Keratinocyte (primary cell): ENCODE data around the gene TBC1D14. TPM values are rescaled to one million over a fixed set of nuclear protein-coding genes. Genes with fewer than 3 reads are reported as not detected.

Source experiments
- DNase-seq: peaks from one replicate; pipeline ENCODE4 v3.0.0-alpha.2; 2011; ENCODE audit warnings: low read depth, missing footprints, low spot score
- FAIRE-seq: peaks from 2 replicates; lab custom pipeline; 2011; peaks lifted over from hg19 to GRCh38; lab: Jason Lieb, UNC
- H2AFZ ChIP-seq: 2 replicates; pipeline ENCODE4 v1.6.0; 2012; ENCODE audit warnings: low read length, control low read depth, inconsistent platforms; ENCODE audit not compliant: control insufficient read depth
- H3K27ac ChIP-seq: 2 replicates; pipeline ENCODE4 v1.5.1; 2011; ENCODE audit warnings: low read length; ENCODE audit not compliant: control insufficient read depth, insufficient read depth
- H3K27me3 ChIP-seq: 3 replicates; pipeline ENCODE4 v1.6.0; 2011; ENCODE audit warnings: low read length; ENCODE audit not compliant: control insufficient read depth, insufficient read depth; ENCODE audit errors: extremely low read depth
- H3K36me3 ChIP-seq, 2 experiments: 2 replicates in 1 of 2; 3 replicates in 1 of 2; pipeline ENCODE4 v1.5.1; 2011; ENCODE audit warnings: low read length in 2 of 2, mild to moderate bottlenecking in 1 of 2; ENCODE audit not compliant: control insufficient read depth in 2 of 2, insufficient read depth in 2 of 2; ENCODE audit errors: extremely low read depth in 1 of 2
- H3K4me1 ChIP-seq: 3 replicates; pipeline ENCODE4 v1.5.1; 2011; ENCODE audit warnings: low read length; ENCODE audit not compliant: control insufficient read depth, insufficient read depth; ENCODE audit errors: extremely low read depth
- H3K4me2 ChIP-seq: 3 replicates; pipeline ENCODE4 v1.6.0; 2011; ENCODE audit warnings: low read depth, low read length; ENCODE audit not compliant: control insufficient read depth, insufficient read depth; ENCODE audit errors: extremely low read depth
- H3K4me3 ChIP-seq, 3 experiments: fragments of 200-600 bp in 1 of 3; sonication (generic) in 1 of 3; 2 replicates in 2 of 3; 3 replicates in 1 of 3; pipeline ENCODE4 v1.5.1; 2011 to 2016; ENCODE audit warnings: low read length in 3 of 3, mild to moderate bottlenecking in 3 of 3, control low read depth in 2 of 3, inconsistent platforms in 1 of 3, low read depth in 1 of 3, mixed read lengths in 1 of 3, mixed run types in 1 of 3, moderate library complexity in 1 of 3; ENCODE audit not compliant: control insufficient read depth in 2 of 3, insufficient read depth in 2 of 3; ENCODE audit errors: extremely low read depth in 1 of 3
- H3K79me2 ChIP-seq: 2 replicates; pipeline ENCODE4 v1.6.0; 2012; ENCODE audit warnings: low read length; ENCODE audit not compliant: control insufficient read depth, insufficient read depth
- H3K9ac ChIP-seq: 3 replicates; pipeline ENCODE4 v1.6.0; 2011; ENCODE audit warnings: low read length; ENCODE audit not compliant: control insufficient read depth, insufficient read depth; ENCODE audit errors: extremely low read depth
- H3K9me1 ChIP-seq: 3 replicates; pipeline ENCODE4 v1.6.0; 2011; ENCODE audit warnings: low read length; ENCODE audit not compliant: control insufficient read depth, insufficient read depth; ENCODE audit errors: extremely low read depth
- H3K9me3 ChIP-seq: 2 replicates; pipeline ENCODE4 v1.5.1; 2012; ENCODE audit warnings: low read depth, low read length; ENCODE audit not compliant: control insufficient read depth
- H4K20me1 ChIP-seq: 3 replicates; pipeline ENCODE4 v1.6.0; 2011; ENCODE audit warnings: low read length; ENCODE audit not compliant: control insufficient read depth, insufficient read depth; ENCODE audit errors: extremely low read depth
- EZH2 ChIP-seq: IDR thresholded peaks from one replicate; pipeline ENCODE4 v1.6.1; 2012; ENCODE audit warnings: inconsistent platforms, mild to moderate bottlenecking, low read length, moderate library complexity
- dilution Hi-C: fragments of 300-500 bp; cut with MboI; formaldehyde crosslinking; loops from one replicate; pipeline ENCODE4 v1.7.0; 2020; ENCODE audit warnings: low sequenced_read_pairs; ENCODE audit not compliant: extremely low pct_ligation_motif_present
- polyA plus RNA-seq, 5 experiments: library from polyadenylated mRNA; depleted of rRNA in 3 of 5; stranded (reverse) in 3 of 5; stranded (forward) in 1 of 5; unstranded in 1 of 5; fragments of >200 nt; gene quantifications; 1 replicate in 1 of 5; 2 replicates in 3 of 5; 3 replicates in 1 of 5; pipeline versions ENCODE4 v1.2.1 to v1.2.3, GENCODE V29; 2011 to 2012; ENCODE audit warnings: missing spikeins in 2 of 5, low read depth in 1 of 5, low replicate concordance in 1 of 5
- TF ChIP-seq, protein P1 (sequence below), 3 experiments: IDR thresholded peaks in 1 of 3; conservative IDR thresholded peaks in 1 of 3; optimal IDR thresholded peaks in 1 of 3; 2 replicates in 2 of 3; 3 replicates in 1 of 3; pipeline versions ENCODE3 to v1.5.1; 2011; ENCODE audit warnings: low read length in 3 of 3, mild to moderate bottlenecking in 3 of 3, moderate library complexity in 2 of 3, control low read depth in 1 of 3, inconsistent platforms in 1 of 3; ENCODE audit not compliant: insufficient read depth in 2 of 3; ENCODE audit errors: extremely low read depth in 1 of 3

The TBC1D14 gene
- polyA plus RNA-seq, 1 donor (not counting 4 experiments of a cell fraction or from before 2014, with no cell fraction given): 55.1 TPM

DNA sequence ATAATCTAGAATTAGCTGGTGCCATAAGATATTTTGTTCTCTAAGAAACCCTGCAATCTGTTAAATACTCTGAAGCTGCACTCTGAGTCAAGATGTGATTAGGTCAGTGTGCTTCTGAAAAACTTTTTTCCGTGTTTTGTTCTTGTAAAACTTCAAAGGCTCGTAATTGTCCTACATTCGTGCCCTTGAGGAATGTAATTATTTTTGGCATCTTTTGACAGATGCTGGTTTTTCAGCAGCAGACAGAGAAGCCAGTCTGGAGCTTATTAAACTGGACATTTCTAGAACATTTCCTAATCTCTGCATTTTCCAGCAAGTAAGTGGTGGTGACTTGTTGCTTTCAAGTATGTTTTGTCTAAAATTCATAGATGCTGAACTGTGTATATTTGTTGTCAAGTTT lies 96.8 kb downstream of the TBC1D14 start:
- FAIRE-seq (no peak), DNase-seq (no peak)
- Histone ChIP-seq H3K4me1 (peaks cover 13% of the 10 kb centered on the region), H3K9me1 (no peaks in the 10 kb centered on the region), H3K4me2 (no peak overlapping the region), H3K4me3 (no peak overlapping the region), H3K27ac (no peak overlapping the region), H3K9ac (no peak overlapping the region), H2AFZ (no peak overlapping the region), H3K9me3 (no peaks in the 10 kb centered on the region), H4K20me1 (no peaks in the 10 kb centered on the region), H3K79me2 (peaks cover 9% of the 10 kb centered on the region), H3K36me3 (peaks cover 33 to 73% of the 10 kb centered on the region in 2 experiments), H3K27me3 (no peaks in the 10 kb centered on the region)
- TF ChIP-seq EZH2: no peak
- TF ChIP-seq, protein P1, sequence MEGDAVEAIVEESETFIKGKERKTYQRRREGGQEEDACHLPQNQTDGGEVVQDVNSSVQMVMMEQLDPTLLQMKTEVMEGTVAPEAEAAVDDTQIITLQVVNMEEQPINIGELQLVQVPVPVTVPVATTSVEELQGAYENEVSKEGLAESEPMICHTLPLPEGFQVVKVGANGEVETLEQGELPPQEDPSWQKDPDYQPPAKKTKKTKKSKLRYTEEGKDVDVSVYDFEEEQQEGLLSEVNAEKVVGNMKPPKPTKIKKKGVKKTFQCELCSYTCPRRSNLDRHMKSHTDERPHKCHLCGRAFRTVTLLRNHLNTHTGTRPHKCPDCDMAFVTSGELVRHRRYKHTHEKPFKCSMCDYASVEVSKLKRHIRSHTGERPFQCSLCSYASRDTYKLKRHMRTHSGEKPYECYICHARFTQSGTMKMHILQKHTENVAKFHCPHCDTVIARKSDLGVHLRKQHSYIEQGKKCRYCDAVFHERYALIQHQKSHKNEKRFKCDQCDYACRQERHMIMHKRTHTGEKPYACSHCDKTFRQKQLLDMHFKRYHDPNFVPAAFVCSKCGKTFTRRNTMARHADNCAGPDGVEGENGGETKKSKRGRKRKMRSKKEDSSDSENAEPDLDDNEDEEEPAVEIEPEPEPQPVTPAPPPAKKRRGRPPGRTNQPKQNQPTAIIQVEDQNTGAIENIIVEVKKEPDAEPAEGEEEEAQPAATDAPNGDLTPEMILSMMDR (optimal IDR thresholded peaks at IDR 0.05 in 1 of 3, IDR thresholded peaks at IDR 0.05 in 1 of 3, conservative IDR thresholded peaks at IDR 0.05 in 1 of 3; ENCODE audit: extremely low read depth in 1 of 3, insufficient read depth in 2 of 3, low read length in 3 of 3): no peak
- dilution Hi-C loops: no loop called here

DNA sequence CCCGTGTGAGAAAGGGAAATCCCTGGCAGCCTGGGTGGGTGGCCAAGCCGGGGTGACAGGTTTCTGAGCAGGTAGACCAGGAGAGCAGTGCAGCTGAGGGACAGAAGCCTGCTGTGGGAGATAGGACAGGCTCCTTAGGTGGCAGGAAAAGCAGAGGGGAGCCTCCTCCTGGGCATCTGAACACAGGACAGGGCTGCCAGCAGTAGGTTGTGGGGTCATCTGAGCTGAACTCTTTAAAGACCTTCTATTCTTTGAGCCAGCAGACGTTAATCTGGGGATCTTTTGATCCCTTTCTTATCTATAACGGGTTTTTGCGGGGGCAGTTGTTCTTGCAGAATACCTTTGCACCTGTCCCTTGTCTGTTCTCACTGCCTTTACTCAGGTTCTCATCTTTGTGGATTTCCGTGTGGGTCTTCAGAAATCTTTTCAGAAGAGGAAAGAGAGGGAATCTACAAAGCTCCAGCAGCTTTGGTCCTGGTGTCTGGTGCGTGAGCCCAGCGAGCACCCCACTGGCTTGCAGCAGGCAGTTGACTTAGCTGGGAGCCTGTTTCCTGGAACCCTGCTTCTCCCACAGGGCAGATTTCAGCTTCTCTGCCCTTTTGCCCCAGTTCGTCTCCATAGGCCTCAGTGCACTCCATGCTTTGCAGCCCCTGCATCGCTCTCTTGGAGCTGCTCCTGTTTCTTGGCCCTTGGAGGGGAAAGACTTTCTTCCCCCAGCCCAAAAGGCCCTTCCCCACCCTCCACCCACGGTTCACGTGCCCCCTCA lies 97.7 kb downstream of the TBC1D14 start:
- Histone ChIP-seq H3K27me3 (no peaks in the 10 kb centered on the region), H3K4me1 (peaks cover 7% of the 10 kb centered on the region), H2AFZ (no peak overlapping the region), H3K4me2 (no peak overlapping the region), H3K9me3 (no peaks in the 10 kb centered on the region), H3K27ac (no peak overlapping the region), H4K20me1 (no peaks in the 10 kb centered on the region), H3K4me3 (no peak overlapping the region), H3K36me3 (peaks cover 32 to 64% of the 10 kb centered on the region in 2 experiments), H3K79me2 (peaks cover 7% of the 10 kb centered on the region), H3K9ac (no peak overlapping the region), H3K9me1 (no peaks in the 10 kb centered on the region)
- TF ChIP-seq, protein P1 (optimal IDR thresholded peaks at IDR 0.05 in 1 of 3, IDR thresholded peaks at IDR 0.05 in 1 of 3, conservative IDR thresholded peaks at IDR 0.05 in 1 of 3; ENCODE audit: extremely low read depth in 1 of 3, insufficient read depth in 2 of 3, low read length in 3 of 3): no peak
- TF ChIP-seq EZH2: no peak
- no peak for FAIRE-seq
- no peak for DNase-seq
- dilution Hi-C loops: no loop called here
